ENCODE data around the gene FFAR2.
"Not testable (repeated sequence)": the region's sequence is repeated elsewhere in the genome, so short reads cannot be mapped to it uniquely, and the experiment has no call there.

The FFAR2 gene

GRCh38 chr19:35417713-35418534 is 30.1 kb upstream of the FFAR2 start:
- Mint-ChIP-seq H3K4me1 (no peaks in the 10 kb centered on the region), H3K9me3 (no peaks in the 10 kb centered on the region), H3K27ac (no peak overlapping the region), H3K27me3 (peaks cover 6% of the 10 kb centered on the region), H3K4me3 (no peak overlapping the region), H3K36me3 (no peaks in the 10 kb centered on the region)

GRCh38 chr19:35419046-35419445 is 29.0 kb upstream of the FFAR2 start:
- Mint-ChIP-seq H3K9me3 (no peaks in the 10 kb centered on the region), H3K27ac (no peak overlapping the region), H3K27me3 (peaks cover 6% of the 10 kb centered on the region), H3K4me3 (no peak overlapping the region), H3K36me3 (no peaks in the 10 kb centered on the region), H3K4me1 (no peaks in the 10 kb centered on the region)

- Mint-ChIP-seq H3K27ac (no peak overlapping the region), H3K27me3 (peaks cover 6% of the 10 kb centered on the region)
Observed at GRCh38 chr19:35419805-35420204, 28.3 kb upstream of the FFAR2 start.

GRCh38 chr19:35421362-35421761 is 26.7 kb upstream of the FFAR2 start:
- Mint-ChIP-seq H3K4me1 (no peaks in the 10 kb centered on the region), H3K27me3 (peaks cover under 1% of the 10 kb centered on the region), H3K36me3 (no peaks in the 10 kb centered on the region), H3K4me3 (no peak overlapping the region), H3K9me3 (no peaks in the 10 kb centered on the region), H3K27ac (no peak overlapping the region)

More at GRCh38 chr19:35419805-35420204, 28.3 kb upstream of the FFAR2 start:
- Mint-ChIP-seq H3K4me1 (no peaks in the 10 kb centered on the region), H3K9me3 (no peaks in the 10 kb centered on the region), H3K36me3 (no peaks in the 10 kb centered on the region), H3K4me3 (no peak overlapping the region)

GRCh38 chr19:35423406-35423805 is 24.7 kb upstream of the FFAR2 start:
- not testable (repeated sequence) for H3K27me3 Mint-ChIP-seq, H3K27ac Mint-ChIP-seq, H3K36me3 Mint-ChIP-seq, H3K4me1 Mint-ChIP-seq, H3K4me3 Mint-ChIP-seq, H3K9me3 Mint-ChIP-seq

GRCh38 chr19:35425682-35426081 is 22.4 kb upstream of the FFAR2 start:
- Mint-ChIP-seq H3K27me3 (no peaks in the 10 kb centered on the region), H3K4me1 (peaks cover 2% of the 10 kb centered on the region), H3K36me3 (no peaks in the 10 kb centered on the region), H3K9me3 (peaks cover 3% of the 10 kb centered on the region), H3K27ac (no peak overlapping the region), H3K4me3 (no peak overlapping the region)

GRCh38 chr19:35427187-35427586 is 20.9 kb upstream of the FFAR2 start:
- H3K27ac Mint-ChIP-seq, result no peak overlapping the region
- H3K9me3 Mint-ChIP-seq, result peaks cover 14% of the 10 kb centered on the region
- peaks cover 4% of the 10 kb centered on the region for H3K4me1 Mint-ChIP-seq
- H3K4me3 Mint-ChIP-seq, result no peak overlapping the region
- H3K36me3 Mint-ChIP-seq, result peaks cover 5% of the 10 kb centered on the region
- no peaks in the 10 kb centered on the region for H3K27me3 Mint-ChIP-seq

- no peaks in the 10 kb centered on the region for H3K27me3 Mint-ChIP-seq
- H3K4me3 Mint-ChIP-seq, result no peak overlapping the region
- no peak overlapping the region for H3K27ac Mint-ChIP-seq
- peaks cover 7% of the 10 kb centered on the region for H3K36me3 Mint-ChIP-seq
- H3K9me3 Mint-ChIP-seq, result peaks cover 15% of the 10 kb centered on the region
- H3K4me1 Mint-ChIP-seq, result peaks cover 4% of the 10 kb centered on the region
Observed at GRCh38 chr19:35429698-35430408, 18.2 kb upstream of the FFAR2 start.

- H3K4me3 Mint-ChIP-seq, result no peak overlapping the region
- peaks cover 7% of the 10 kb centered on the region for H3K36me3 Mint-ChIP-seq
- H3K4me1 Mint-ChIP-seq, result peaks cover 4% of the 10 kb centered on the region
- peaks cover 15% of the 10 kb centered on the region for H3K9me3 Mint-ChIP-seq
- no peak overlapping the region for H3K27ac Mint-ChIP-seq
- H3K27me3 Mint-ChIP-seq, result no peaks in the 10 kb centered on the region
Observed at GRCh38 chr19:35430409-35431144, 17.5 kb upstream of the FFAR2 start.

GRCh38 chr19:35431145-35431807 is 16.8 kb upstream of the FFAR2 start:
- Mint-ChIP-seq H3K4me3 (no peak overlapping the region), H3K27ac (no peak overlapping the region), H3K36me3 (peaks cover 7% of the 10 kb centered on the region), H3K27me3 (no peaks in the 10 kb centered on the region), H3K4me1 (peaks cover 9% of the 10 kb centered on the region), H3K9me3 (peaks cover 15% of the 10 kb centered on the region)

GRCh38 chr19:35432911-35433310 is 15.1 kb upstream of the FFAR2 start:
- Mint-ChIP-seq H3K9me3 (peaks cover 15% of the 10 kb centered on the region), H3K4me3 (no peak overlapping the region), H3K4me1 (peaks cover 16% of the 10 kb centered on the region), H3K27me3 (no peaks in the 10 kb centered on the region), H3K36me3 (peaks cover 7% of the 10 kb centered on the region), H3K27ac (no peak overlapping the region)

- H3K27me3 Mint-ChIP-seq, result no peaks in the 10 kb centered on the region
- peaks cover 7% of the 10 kb centered on the region for H3K36me3 Mint-ChIP-seq
- no peak overlapping the region for H3K27ac Mint-ChIP-seq
- peaks cover 16% of the 10 kb centered on the region for H3K4me1 Mint-ChIP-seq
- H3K4me3 Mint-ChIP-seq, result no peak overlapping the region
- H3K9me3 Mint-ChIP-seq, result peaks cover 15% of the 10 kb centered on the region
Observed at GRCh38 chr19:35433448-35433847, 14.6 kb upstream of the FFAR2 start.

- Mint-ChIP-seq H3K4me3 (no peak overlapping the region), H3K27ac (peak overlapping the region; percentile 8), H3K4me1 (peaks cover 12% of the 10 kb centered on the region), H3K36me3 (peaks cover 7% of the 10 kb centered on the region), H3K27me3 (no peaks in the 10 kb centered on the region), H3K9me3 (peaks cover 10% of the 10 kb centered on the region)
Observed at GRCh38 chr19:35435896-35436295, 12.2 kb upstream of the FFAR2 start.

GRCh38 chr19:35436477-35437405 is 11.3 kb upstream of the FFAR2 start:
- Mint-ChIP-seq H3K4me3 (no peak overlapping the region), H3K36me3 (peaks cover 4% of the 10 kb centered on the region), H3K27ac (peak overlapping the region; percentile 53), H3K4me1 (peaks cover 12% of the 10 kb centered on the region), H3K9me3 (peaks cover 5% of the 10 kb centered on the region), H3K27me3 (no peaks in the 10 kb centered on the region)
